ENCODE data around the gene TMUB1. TPM values are rescaled to one million over a fixed set of nuclear protein-coding genes. Genes with fewer than 3 reads are reported as not detected.

The TMUB1 gene
- total RNA-seq, 1 experiment from 2014 or later: 68.1 TPM

DNA sequence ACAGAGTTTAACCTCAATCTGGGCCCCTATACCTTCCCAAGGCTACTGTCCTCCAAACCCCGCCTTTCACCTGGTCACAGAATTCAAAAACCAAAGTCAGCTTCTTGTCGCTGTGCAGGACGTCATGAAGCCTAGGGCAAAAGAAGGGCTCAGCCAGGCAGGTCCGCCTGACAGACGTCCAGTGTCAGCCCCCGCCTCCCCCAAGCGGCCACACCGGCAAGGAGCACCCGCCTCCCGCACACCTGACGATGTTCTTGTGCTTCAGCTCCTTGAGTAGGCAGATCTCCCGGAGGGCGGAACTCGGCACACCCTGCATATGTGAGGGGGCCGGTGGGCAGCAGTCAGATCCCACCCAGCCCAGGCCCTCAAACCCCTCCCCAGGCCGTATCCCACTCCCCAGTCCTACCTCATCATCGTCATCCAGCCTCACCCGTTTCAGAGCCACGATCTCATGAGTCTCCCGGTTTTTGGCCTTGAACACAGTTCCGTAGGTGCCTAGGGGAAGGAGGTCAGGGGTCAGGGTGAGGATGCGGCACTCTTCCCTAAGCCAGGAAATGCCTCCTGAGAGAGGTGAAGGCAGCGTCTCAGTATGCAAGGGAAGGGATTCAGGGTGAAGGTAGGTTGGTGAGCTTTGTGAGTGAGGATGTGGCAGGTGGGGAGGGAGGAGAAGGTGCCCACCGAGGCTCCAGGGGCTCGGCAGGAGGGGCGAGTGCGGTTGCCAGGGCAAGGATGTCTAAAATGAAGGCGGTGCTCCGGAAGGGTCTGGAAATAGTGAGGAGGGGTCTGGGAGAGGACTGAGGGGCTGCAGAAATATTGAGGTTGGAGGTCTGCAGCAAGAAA lies 26.4 kb downstream of the TMUB1 start:
- Histone ChIP-seq H3K9me3 (no peaks in the 10 kb centered on the region), H3K36me3 (ENCODE audit: control insufficient read depth, insufficient read depth, low read length) (no peaks in the 10 kb centered on the region; the same call in 1 of the 2 replicates), H3K4me1 (peaks cover 20% of the 10 kb centered on the region), H3K27me3 (replicated peaks; ENCODE audit: control insufficient read depth, insufficient read depth, low read length) (no peaks in the 10 kb centered on the region), H3K4me3 (ENCODE audit: low read depth, low read length) (peak overlapping the region; percentile 63)
- H3K27ac Mint-ChIP-seq (ENCODE audit: unreplicated experiment): peak overlapping the region; percentile 94
- TF ChIP-seq CTCF (IDR thresholded peaks at IDR 0.05; ENCODE audit: insufficient read depth in 1 of 2, low read depth in 1 of 2, low read length in 1 of 2, severe bottlenecking in 1 of 2, unreplicated experiment in 1 of 2): no peak
- H3K4me1 Mint-ChIP-seq (ENCODE audit: low read depth, unreplicated experiment): peaks cover 24% of the 10 kb centered on the region
- H3K9me3 Mint-ChIP-seq (ENCODE audit: unreplicated experiment): no peaks in the 10 kb centered on the region
- no peak for DNase-seq
- no peaks in the 10 kb centered on the region for H3K27me3 Mint-ChIP-seq (ENCODE audit: insufficient read depth, unreplicated experiment)
- intact Hi-C loops (cut with micrococcal nuclease; ENCODE audit: unreplicated experiment): no loop called here
- ChIA-PET CTCF (interaction anchor here (1.5 kb wide), 1 partner anchor 29 kb away, joined by 6 read pairs; the partner anchor contains the start of gene ABCB8), POLR2A (no interaction called here)
- BruUV-seq (replicated peaks): no TSS peak
- H3K36me3 Mint-ChIP-seq (ENCODE audit: insufficient read depth, unreplicated experiment): peaks cover 16% of the 10 kb centered on the region
- H3K4me3 Mint-ChIP-seq (ENCODE audit: unreplicated experiment): peak overlapping the region; percentile 95

DNA sequence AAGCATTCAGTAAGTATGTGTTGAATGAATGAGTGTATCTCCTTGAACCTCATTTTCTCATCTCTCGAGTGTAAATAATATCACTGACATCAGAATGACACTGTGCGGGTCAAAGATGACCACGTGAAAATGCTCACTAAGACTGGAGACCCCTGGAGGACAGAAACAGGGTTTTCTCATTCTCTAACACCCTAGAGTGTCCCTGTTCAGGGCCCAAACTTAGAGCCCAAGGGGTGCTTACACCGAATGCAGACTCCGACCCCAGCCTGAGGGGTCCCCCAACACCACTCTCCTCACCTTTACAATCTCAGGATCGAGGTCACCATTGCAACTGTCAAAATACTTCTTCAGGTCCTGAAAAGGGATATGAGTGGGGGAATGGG lies 27.0 kb downstream of the TMUB1 start:
- H3K9me3 ChIP-seq: no peaks in the 10 kb centered on the region
- Mint-ChIP-seq H3K4me1 (ENCODE audit: low read depth, unreplicated experiment) (peaks cover 17% of the 10 kb centered on the region), H3K27me3 (ENCODE audit: insufficient read depth, unreplicated experiment) (no peaks in the 10 kb centered on the region), H3K9me3 (ENCODE audit: unreplicated experiment) (no peaks in the 10 kb centered on the region), H3K36me3 (ENCODE audit: insufficient read depth, unreplicated experiment) (peaks cover 10% of the 10 kb centered on the region), H3K4me3 (ENCODE audit: unreplicated experiment) (peak overlapping the region; percentile 95), H3K27ac (ENCODE audit: unreplicated experiment) (no peak overlapping the region)
- no peak for TF ChIP-seq CTCF (IDR thresholded peaks at IDR 0.05; ENCODE audit: insufficient read depth in 1 of 2, low read depth in 1 of 2, low read length in 1 of 2, severe bottlenecking in 1 of 2, unreplicated experiment in 1 of 2)
- no peak overlapping the region for H3K4me3 ChIP-seq (ENCODE audit: low read depth, low read length)
- no TSS peak for BruUV-seq (replicated peaks)
- no peaks in the 10 kb centered on the region; the same call in 1 of the 2 replicates for H3K36me3 ChIP-seq (ENCODE audit: control insufficient read depth, insufficient read depth, low read length)
- H3K4me1 ChIP-seq: peaks cover 15% of the 10 kb centered on the region; the same call in 1 of the 2 replicates
- H3K27me3 ChIP-seq (replicated peaks; ENCODE audit: control insufficient read depth, insufficient read depth, low read length): no peaks in the 10 kb centered on the region
- DNase-seq: no peak
- ChIA-PET POLR2A (no interaction called here), CTCF (no interaction called here)
- intact Hi-C loops (cut with micrococcal nuclease; ENCODE audit: unreplicated experiment): no loop called here

DNA sequence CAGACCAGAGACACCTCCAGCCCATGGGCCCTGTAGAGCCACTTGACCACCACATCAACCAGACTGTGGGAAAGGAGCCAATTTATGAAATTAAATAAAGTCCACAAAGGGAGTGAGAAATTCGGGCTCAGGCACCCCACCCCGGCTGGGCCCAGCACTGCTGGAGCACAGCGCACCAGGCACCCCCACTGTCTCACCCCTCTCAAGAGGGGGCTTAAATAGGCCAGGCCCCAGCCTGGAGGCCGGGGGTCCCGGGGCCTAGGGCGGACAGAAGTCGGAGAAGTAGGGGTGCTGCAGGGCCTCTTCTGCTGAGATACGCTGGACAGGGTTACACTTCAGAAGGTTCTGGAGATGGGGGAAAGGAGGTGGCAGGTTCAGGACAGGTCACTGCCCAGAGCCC lies 29.5 kb downstream of the TMUB1 start:
- no peak for DNase-seq
- Histone ChIP-seq H3K4me3 (ENCODE audit: low read depth, low read length) (no peak overlapping the region), H3K9me3 (no peaks in the 10 kb centered on the region), H3K36me3 (ENCODE audit: control insufficient read depth, insufficient read depth, low read length) (no peaks in the 10 kb centered on the region; the same call in 1 of the 2 replicates), H3K4me1 (0 out of 2 replicates have a peak, but pooled peaks cover 8% of the 10 kb centered on the region), H3K27me3 (replicated peaks; ENCODE audit: control insufficient read depth, insufficient read depth, low read length) (no peaks in the 10 kb centered on the region)
- intact Hi-C loops (cut with micrococcal nuclease; ENCODE audit: unreplicated experiment): no loop called here
- CTCF ChIA-PET: no interaction called here
- peaks cover 4% of the 10 kb centered on the region for H3K27me3 Mint-ChIP-seq (ENCODE audit: insufficient read depth, unreplicated experiment)
- H3K36me3 Mint-ChIP-seq (ENCODE audit: insufficient read depth, unreplicated experiment): no peaks in the 10 kb centered on the region
- BruUV-seq (replicated peaks): no TSS peak
- H3K27ac Mint-ChIP-seq (ENCODE audit: unreplicated experiment): no peak overlapping the region
- peaks cover 11% of the 10 kb centered on the region for H3K4me1 Mint-ChIP-seq (ENCODE audit: low read depth, unreplicated experiment)
- no peak for TF ChIP-seq CTCF (IDR thresholded peaks at IDR 0.05; ENCODE audit: insufficient read depth in 1 of 2, low read depth in 1 of 2, low read length in 1 of 2, severe bottlenecking in 1 of 2, unreplicated experiment in 1 of 2)
- no peak overlapping the region for H3K4me3 Mint-ChIP-seq (ENCODE audit: unreplicated experiment)
- POLR2A ChIA-PET: no interaction called here
- no peaks in the 10 kb centered on the region for H3K9me3 Mint-ChIP-seq (ENCODE audit: unreplicated experiment)
